ENCODE data around the gene FCN2. TPM values are rescaled to one million over a fixed set of nuclear protein-coding genes. Genes with fewer than 3 reads are reported as not detected.

The FCN2 gene
- total and polyA plus RNA-seq, 9 of the 15 experiments (the other 6 are each of a cell fraction or from before 2014, with no cell fraction given): not detected

DNA sequence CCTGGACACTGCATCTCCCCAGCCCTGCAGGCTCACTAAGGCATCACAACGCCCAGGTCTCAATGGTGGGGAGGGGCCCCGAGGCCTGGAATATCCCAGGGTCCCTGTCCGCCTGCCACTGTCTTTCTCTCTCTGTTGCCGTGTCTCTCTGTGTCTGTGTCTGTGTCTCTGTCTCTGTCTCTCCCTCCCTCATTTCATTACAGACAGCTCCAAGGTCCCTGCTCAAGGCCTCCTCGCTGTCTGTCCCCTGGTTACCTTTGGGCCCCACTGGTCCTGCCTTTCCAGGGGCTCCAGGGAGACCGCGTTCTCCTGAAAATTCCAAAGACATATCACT is 33.9 kb downstream of the FCN2 start:
- BruUV-seq (replicated peaks): no TSS peak
- POLR2A ChIA-PET: no interaction called here
- no peak for TF ChIP-seq CREBBP (IDR thresholded peaks at IDR 0.05; ENCODE audit: low read depth, low read length)
- TF ChIP-seq ZNF212 (CRISPR knock-in tag; IDR thresholded peaks at IDR 0.05): no peak
- TF ChIP-seq HDAC1 (IDR thresholded peaks at IDR 0.05): no peak
- TF ChIP-seq, protein P1, sequence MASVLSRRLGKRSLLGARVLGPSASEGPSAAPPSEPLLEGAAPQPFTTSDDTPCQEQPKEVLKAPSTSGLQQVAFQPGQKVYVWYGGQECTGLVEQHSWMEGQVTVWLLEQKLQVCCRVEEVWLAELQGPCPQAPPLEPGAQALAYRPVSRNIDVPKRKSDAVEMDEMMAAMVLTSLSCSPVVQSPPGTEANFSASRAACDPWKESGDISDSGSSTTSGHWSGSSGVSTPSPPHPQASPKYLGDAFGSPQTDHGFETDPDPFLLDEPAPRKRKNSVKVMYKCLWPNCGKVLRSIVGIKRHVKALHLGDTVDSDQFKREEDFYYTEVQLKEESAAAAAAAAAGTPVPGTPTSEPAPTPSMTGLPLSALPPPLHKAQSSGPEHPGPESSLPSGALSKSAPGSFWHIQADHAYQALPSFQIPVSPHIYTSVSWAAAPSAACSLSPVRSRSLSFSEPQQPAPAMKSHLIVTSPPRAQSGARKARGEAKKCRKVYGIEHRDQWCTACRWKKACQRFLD (CRISPR knock-in tag; IDR thresholded peaks at IDR 0.05): no peak
- Histone ChIP-seq H2AFZ (ENCODE audit: low read depth, low read length) (no peak overlapping the region), H3K36me3 (ENCODE audit: control insufficient read depth, insufficient read depth, low read length) (no peaks in the 10 kb centered on the region), H4K20me1 (replicated peaks; ENCODE audit: control insufficient read depth, insufficient read depth, low read length) (no peaks in the 10 kb centered on the region; the same call in none of the 2 replicates), H3K9ac (ENCODE audit: insufficient read depth in 1 of 2, low read depth in 2 of 2, low read length in 2 of 2) (no peak overlapping the region), H3K4me1 (replicated peaks in 1 of 2; ENCODE audit: control insufficient read depth in 2 of 2, insufficient read depth in 2 of 2, low read length in 2 of 2) (no peaks in the 10 kb centered on the region), H3K79me2 (ENCODE audit: control insufficient read depth, insufficient read depth, low read length) (no peaks in the 10 kb centered on the region), H3K9me1 (ENCODE audit: control insufficient read depth, insufficient read depth, low read length) (no peaks in the 10 kb centered on the region), H3K4me2 (ENCODE audit: insufficient read depth, low read length) (no peak overlapping the region), H3K27ac (ENCODE audit: extremely low read depth, low read depth, low read length) (no peak overlapping the region), H3K9me3 (replicated peaks; ENCODE audit: control insufficient read depth, insufficient read depth, low read depth, low read length) (no peaks in the 10 kb centered on the region), H3K27me3 (ENCODE audit: control insufficient read depth in 2 of 2, insufficient read depth in 2 of 2, low read length in 2 of 2) (peaks cover 8 to 50% of the 10 kb centered on the region in 2 experiments; a peak in 4 of 5 replicates), H3K4me3 (no peak overlapping the region)
- ATAC-seq: no peak
- WGBS (ENCODE audit: insufficient coverage, low coverage, missing lambda C conversion rate): 4% methylated on average over 6 of the region's 7 CpGs
- CTCF ChIA-PET (ENCODE audit: low intra/inter-chr PET ratio): no interaction called here
- intact Hi-C loops (cut with micrococcal nuclease) (no loop called here), in situ Hi-C loops (cut with MboI) (no loop called here)
- no peak for FAIRE-seq
- DNase-seq (ENCODE audit: extremely low read depth in 1 of 4, low spot score in 3 of 4): no peak

Measured in K562 (cell line).